GM18861 (cell line): ENCODE measurements around the gene RASGRP2.

ENCODE experiments used
- ATAC-seq: cut with Tn5 transposase; IDR thresholded peaks from one replicate; pipeline ENCODE4 v1.9.1; 2021; ENCODE audit not compliant: unreplicated experiment

RASGRP2 gene

DNA sequence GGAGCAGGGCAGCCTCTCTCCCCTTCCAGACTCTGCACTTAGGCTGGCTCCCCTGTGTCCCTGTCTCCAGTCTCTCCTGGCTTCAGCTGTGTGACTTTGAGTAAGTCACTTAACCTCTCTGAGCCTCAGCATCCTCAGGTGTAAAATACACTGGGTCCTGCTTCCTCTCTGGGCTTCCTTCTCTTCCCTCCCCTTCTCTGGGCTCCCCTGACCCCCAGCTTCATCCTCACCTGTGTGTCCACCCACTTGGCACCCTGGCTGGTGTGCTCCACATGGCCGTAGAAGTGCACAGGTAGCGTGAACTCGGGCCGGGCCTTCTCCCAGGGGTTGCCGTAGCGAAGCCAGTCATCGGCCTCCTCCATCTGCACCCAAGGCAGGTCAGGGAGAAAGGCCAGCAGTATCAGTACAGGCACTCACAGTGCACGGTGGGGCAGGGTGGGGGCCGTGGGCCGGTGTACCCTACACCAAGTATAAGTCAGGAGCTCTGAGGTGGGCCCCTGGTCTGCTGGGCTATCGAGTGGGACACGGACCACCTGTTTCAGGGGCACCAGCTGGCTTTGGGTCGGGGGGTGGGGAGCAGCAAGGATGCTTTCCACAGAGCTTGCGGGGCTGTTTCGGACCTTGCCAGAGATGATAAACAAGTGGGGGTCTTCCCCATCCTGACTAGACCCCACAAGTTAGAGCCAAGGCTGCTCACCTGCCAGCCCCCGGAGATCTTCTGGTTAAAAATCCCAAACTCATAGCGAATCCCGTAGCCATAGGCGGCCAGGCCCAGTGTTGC lies 13.8 kb upstream of the RASGRP2 start:
- ATAC-seq: no peak

DNA sequence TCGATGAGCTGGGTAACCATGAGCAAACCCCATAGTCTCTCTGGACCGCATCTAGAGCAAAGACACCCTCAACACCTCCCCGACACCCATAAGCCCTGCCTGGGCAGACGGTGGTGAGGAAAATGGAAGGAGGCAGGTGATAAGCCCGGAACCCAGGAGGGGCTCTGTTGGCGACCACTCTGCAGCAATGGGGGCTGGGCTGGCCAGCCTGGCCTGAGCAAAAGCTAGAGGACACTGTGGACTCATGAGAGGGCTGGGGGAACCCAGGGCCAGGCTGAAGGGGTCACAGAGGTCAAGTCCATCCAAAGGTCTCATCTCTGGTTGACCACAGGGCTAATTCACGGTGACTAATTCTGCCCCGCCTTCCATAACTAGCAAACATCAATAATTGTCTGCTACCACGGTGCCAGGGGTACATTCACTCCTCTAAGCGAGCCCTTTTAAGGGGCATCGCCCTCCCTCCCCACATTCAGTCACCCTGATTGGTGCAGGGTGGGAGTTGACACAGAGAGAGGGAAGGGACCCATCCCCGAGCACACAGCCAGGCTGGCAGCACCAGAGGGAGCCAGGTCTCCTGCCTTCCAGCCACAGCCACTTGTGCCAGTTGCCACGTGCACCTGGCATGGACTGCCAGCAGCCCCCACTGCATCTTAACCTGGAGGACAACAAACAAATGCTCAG lies 11.9 kb upstream of the RASGRP2 start:
- no peak for ATAC-seq

DNA sequence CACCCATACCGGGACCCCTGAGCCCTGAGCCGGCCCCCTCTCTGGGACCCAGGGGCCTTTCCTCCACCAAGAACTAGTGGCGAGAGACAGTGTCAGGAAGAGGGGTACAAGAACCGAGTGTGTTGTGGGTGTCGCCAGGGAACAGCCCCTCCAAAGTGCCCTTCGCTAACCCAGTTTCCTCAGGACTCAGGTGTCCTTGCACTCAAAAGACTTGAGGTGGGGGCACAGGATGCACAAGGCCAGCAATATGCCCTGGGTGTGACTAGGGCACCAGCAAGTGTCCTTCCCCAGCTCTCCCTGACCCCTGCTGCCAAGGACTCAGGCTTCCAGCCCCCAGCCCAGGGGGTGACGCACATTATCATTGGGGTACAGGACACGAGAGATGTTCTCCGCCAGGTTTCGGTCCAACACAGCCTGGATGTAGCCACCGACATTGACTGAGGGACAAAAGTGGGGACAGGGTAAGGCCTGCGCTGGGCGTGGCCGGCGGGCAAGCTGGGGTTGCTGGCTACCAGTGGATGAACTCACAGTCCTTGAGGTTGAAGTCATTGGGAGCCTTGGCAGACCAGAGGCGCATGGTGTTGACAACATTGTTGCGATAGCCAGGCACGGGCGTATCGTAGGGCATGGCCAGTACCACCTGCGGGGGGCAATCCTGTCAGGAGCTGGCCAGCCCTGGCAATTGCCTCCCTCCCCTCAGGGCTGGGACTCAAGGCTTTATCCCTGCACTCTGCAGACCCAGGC lies 11.1 kb upstream of the RASGRP2 start:
- ATAC-seq: no peak

DNA sequence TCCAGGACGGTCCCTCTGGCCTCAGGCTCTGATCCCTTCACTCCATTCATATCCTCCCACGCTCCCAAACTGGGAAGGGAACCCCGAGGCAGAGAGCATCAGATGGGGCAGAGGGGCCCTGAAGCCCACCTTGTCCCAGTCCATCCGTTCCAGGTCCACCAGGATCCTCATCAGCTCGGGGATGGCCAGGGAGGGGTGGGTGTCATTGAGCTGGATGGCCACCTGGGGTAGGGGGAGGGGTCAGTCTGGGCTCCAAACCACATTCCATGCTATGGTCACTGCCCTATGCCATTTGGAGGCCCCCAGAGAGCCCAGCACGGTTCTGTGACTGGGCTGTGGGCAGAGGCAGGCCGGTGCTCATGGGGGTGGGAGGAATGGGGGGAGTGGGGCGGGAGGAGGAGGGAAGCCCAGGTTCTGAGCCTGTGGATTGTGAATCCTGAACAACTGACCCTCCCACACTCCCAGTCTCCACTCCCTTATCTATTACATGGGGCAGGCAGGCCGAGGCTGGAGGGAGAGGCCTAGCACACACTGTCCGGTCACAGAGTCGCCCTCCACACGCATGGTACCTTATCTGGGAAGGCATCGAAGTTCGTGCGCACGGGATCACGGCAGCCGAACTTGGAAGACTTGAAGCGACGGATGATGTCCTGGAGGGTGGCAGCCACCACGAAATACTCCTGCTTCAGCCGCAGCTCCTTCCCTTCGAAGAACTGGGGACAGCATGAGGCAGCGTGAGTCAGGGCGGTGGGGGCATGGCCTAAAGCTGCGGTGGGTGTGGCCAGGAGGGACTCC lies 10.4 kb upstream of the RASGRP2 start:
- ATAC-seq: no peak

DNA sequence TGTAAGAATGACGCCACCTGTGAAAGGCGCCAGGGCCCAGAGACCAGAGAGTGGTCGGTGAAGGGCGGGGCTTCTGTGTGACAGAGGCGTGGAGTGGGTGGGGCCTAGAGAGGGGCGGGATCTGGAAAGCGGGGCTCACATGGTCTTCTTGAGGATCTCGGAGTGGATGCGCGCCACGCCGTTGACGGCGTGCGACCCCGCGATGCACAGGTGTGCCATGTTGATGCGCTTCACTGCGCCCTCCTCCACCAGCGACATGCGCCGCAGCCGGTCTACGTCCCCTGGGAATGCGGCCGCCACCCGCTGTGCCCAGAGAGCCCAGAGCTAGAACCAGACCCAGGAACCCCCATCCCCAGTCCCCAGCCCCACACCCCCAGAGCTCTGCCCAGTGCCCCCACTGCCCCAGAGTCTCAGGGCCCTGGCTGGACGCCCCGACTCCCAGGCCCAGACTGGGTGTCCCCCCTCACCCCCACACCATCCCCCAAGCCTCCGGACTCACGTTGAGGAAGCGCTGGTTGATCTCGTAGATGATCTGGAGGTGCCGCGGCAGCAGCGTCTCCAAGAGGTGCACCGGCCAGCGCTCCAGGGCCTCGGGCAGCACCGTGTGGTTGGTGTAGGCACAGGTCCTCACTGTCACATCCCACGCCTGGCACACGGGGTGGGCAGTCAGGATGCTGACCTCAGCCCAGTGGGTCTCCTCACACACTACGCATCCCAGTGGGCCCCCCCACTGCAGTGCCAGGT lies 9.6 kb upstream of the RASGRP2 start:
- ATAC-seq: no peak

DNA sequence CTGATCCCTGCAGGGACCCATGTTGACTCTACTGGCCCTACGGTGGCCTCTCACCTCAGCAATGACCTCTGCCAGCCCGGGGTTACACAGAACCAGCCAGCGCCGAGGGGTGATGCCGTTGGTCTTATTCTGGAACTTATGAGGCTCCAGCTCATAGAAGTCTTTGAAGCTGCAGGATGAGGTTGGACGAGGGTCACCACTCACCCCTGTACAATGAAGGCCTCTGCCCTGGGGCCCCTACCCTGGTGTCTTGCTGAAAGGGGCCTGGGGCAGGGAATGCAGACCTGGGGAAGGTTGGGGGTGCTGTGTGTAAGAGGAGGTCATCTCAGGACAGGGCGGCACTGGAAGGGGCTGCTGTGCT lies 9.1 kb upstream of the RASGRP2 start:
- no peak for ATAC-seq

DNA sequence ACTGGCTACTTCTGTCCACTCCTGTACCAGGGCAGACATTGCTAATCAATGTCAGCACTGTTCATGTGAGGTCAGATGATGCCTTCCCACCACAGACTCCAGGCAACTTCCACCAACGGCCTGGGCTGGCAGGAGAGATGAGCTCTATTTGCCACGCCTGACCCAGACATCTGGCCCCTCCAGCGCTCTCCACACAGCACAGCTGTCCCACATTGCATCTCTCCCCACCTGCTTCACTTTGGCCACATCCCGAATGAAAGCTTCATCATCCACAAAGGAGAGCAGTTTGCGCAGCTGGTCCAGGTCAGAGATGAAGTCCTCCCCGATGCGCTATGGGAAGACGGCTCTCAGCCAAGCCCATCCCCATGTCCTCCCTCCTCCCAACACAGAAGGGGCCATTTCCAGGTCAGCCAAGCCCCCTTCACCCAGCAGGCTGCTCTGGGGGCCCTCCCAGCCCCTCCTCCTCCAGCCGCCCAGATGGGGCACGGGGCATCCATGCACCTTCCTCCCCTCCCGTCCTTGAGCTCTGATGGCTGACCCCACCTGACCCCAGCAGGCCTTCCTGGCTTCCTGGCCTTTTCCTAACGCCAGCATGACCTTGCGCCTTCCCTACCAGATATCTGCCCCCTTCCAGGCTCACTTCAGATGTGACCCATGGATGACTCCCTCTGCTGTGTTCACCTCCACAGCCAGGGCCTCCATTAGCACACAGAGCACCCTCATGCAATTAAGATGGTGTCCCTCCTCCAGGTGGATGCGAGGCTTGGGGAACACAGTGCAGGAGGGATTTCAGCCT lies 8.4 kb upstream of the RASGRP2 start:
- no peak for ATAC-seq

DNA sequence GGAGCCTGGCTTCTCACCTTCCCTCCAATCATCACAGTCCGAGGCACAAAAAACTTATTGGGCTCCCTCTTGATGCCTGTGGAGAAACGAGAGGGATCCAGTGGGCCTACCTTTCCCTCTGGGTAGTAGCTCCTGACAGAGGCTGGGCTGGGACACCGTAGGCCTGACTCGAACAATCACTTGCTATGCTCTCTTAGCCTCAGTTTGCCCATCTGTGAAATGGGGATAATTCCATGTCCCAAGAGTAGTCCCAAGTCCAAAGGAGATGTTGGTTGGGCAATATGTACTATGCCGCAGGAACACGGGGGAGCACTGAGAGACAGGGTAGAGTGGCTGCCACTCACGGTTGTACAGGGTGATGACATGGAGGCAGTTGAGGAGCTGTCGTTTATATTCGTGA lies 7.6 kb upstream of the RASGRP2 start:
- no peak for ATAC-seq

DNA sequence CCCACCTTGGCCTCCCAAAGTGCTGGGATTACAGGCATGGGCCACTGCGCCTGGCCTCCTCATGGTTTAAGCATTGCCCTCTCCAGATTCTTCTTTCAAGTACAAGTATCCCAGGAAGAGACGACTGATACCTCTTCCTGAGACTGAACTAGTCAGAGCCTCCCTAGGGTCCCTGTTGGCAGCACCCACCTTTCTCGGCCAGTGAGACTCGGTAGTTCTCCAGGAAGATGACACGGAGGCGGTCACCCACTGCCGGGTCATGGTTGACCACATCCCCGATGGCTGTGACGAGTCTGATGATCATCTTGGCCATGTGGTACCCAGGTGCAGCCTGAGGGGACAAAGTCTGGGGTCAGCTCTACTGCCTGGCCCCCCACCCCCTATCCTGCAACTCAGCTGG lies 7.2 kb upstream of the RASGRP2 start:
- ATAC-seq: no peak

DNA sequence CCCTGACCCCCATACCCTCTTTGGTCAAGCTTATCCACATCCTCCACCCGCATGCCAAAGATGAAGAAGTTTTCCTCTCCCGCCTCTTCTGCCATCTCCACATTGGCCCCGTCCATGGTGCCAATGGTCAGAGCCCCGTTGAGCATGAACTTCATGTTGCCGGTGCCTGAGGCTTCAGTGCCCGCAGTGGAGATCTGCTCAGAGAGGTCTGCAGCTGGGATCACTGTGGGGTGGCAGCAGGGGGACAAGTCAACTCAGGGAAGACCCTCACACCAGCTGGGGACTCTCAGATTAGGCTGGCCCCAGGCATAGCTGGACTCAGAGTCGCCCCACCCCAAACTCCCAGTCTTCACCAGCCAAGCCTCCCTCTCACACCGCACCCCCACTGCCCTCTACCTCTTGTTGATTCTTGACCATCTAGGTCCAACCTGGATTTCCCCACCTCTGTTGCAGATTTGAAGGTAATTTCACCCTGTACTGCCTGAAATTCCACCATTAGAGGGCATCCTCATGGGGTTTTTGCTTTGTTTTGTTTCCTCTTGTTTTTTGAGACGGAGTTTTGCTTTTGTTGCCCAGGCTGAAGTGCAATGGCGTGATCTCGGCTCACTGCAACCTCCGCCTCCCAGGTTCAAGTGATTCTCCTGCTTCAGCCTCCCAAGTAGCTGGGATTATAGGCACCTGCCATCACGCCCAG lies 6.6 kb upstream of the RASGRP2 start:
- ATAC-seq: no peak

DNA sequence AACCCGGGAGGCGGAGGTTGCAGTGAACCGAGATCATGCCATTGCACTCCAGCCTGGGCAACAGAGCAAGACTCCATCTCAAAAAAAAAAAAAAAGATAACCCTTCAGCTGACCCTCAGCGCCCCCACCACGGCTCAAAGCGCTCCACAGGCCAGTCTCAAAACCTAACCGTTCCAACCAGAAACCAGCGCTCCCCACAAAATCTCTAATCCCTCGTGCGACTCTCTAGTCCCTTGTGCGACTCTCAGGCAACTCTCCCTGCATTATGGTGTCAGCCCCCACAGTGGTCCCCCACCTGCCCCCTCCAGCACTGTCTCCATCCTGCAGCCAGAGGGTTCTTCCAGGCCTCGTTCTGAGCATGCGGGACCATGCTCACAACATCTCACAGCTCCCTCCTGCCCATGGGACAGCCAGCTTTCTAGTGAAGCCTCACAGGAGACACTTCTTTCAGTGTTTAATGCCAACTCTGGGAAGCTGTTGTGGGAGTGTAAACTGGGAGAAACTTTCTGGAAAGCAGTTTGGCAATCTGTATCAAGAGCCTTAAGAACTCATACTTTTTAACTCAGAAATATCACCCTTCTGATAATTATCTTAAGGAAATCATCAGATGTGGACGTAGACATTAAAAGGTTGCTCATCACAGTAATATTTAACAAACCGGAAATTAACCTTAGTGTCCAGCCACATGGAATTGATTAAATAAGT lies 4.2 kb upstream of the RASGRP2 start:
- ATAC-seq: no peak

DNA sequence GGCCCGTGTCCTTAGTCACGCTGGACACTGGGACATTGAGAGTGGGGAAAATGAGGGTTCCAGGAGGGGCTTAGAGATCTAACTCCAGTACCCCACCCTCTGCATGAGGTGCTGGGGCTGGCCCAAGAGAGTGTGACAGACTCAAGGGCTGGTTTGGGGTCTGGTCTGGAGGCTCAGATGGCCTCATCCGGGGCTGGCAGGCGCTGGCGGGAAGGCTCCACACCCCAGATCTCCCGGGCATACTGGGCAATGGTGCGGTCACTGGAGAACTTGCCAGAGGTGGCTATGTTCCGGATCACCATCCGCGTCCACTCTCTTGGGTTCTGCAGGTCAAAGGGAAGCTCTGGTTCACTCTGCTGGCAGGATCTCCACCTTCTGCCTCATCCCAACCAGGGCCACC lies 2.5 kb upstream of the RASGRP2 start:
- no peak for ATAC-seq

DNA sequence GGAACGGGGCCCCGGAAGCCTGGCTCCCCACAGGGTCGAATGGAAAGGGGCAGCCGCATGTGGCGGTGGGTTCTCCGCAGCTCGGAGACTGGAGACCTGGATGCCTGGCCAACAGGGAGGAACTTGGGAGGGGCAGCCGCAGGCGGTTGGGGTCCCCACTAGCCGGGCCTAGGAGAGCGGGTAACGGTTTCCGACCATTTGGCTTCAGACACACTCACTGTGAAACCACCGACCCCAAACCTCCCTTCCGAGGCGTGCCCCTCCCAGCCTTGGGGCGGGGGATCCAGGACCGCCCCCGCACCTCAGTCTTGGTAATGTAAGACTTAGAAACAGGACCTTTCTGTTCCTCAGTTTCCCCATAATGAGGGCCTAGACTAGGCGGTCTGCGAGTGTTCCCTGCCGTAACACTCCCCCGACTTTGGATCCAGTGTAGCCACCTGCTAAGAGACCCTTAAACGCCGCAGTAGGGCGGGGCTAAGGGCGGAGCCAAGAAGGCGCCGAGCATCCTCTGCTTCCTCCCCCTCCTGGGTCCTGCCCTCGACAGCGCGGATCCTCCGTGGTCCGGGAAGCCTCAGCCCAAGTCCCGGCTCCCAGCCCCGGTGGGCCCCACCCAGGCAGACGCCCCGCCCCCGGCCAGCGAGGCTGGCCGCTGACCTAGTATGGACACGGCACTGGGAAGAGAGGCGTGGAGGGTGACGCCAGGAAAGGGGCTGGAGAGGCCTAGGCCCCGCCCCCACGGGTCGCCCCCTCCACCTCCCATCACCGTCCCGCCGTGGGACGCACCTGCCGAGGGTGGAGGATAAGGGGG lies 1.8 kb upstream of the RASGRP2 start:
- ATAC-seq: no peak

DNA sequence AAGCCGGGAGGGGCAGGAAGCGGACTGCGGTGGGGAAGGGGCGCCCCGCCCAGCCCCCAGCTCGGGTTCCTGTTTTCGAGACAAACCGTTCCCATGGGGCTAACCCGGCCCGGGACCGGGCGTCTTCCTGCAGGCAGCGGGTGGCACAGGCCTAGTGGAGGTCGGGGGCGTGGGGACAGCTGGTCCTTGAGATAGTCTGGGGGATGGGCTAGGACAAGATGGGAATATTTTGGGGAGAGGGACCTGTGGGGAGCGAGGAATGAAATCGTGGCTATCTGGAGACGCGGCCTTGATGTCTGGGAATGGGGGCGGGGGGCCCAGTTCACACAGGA lies 1.2 kb upstream of the RASGRP2 start:
- ATAC-seq: peak; percentile 23

DNA sequence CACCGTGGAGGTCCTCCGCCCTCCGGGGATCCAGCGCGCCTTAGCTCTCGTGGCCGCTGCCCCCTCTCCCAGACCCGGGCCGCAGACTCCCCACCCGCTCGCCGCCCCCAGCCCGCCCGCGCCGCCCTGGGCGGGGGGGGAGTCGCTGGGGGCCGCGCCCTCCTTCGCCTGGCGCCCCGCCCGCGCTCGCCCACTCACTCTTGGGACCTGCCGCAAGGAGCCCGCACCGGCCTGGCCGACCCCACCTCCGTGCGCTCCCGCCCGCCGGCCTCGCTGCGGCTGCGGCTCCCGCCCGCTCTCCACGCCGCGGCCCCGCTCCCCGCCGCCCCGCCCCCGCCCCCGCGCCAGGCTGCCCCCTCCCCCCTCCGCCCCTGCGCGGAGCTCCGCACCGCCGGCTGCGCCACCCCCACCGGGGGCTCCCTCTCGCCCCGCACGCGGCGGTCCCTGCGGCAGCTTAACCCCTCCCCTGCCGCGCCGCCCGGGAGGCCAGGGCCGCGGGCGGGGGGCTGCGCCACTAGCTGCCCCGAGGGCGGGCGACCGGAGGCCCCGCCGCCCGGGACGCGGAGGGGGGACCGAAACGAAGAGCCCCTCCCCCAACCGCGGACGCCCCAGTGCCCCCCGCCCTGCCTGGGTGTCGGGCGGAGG lies 724 bp upstream of the RASGRP2 start:
- no peak for ATAC-seq

DNA sequence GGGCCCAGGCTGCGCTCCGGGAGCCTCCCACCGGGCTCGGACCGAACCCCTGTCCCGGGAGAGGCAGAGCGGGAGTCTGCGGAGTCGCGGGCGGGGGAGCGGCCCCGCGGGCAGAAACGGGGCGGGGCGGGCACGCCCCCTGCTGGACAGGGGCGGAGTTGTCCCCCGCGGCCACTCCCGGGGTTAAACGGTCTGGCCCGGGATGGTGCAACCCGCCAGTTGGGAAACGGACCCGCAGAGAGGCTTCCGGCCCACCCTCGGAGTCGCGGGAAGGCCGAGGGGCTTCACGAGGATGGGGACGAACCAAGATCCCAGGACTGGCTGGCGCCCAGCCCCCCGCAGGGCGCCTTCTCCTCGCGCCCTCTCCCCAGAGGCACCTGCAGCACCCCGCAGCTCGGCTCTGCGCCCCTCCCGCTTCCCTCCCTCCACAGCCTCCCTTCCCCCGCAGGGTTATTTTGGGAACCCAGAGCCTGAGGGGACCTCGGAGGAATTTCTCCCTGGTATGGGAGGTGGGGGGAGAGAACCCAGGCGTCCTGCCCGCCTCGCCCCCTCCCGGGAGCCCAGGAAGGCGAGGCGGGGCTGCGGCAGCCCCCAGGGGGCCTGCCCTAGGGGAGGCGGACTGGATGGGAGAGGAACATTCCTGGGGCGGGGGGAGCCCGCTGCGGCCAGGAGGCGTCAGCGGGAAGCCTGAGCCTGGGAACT lies 902 bp downstream of the RASGRP2 start:
- no peak for ATAC-seq
